Hepatocyte (in vitro differentiated cells): Measurements from ENCODE around the gene GID4.

Source experiments
- CTCF ChIP-seq: fragments of 200-600 bp; sonication (generic); IDR thresholded peaks from 2 replicates; pipeline ENCODE4 v1.5.1; 2016; ENCODE audit warnings: antibody characterized with exemption, mild to moderate bottlenecking; ENCODE audit not compliant: poor library complexity
- EZH2 ChIP-seq: fragments of 200-600 bp; sonication (generic); IDR thresholded peaks from 2 replicates; pipeline ENCODE4 v1.6.1; 2016; ENCODE audit warnings: antibody characterized with exemption, mild to moderate bottlenecking, borderline replicate concordance
- EZH2phosphoT487 ChIP-seq: fragments of 200-600 bp; sonication (generic); IDR thresholded peaks from one replicate; pipeline ENCODE4 v1.6.1; 2018; ENCODE audit warnings: antibody characterized with exemption, mild to moderate bottlenecking, low read depth, moderate library complexity; ENCODE audit not compliant: unreplicated experiment, severe bottlenecking

- TF ChIP-seq EZH2 (no peak), EZH2phosphoT487 (no peak), CTCF (no peak)
Observed at GRCh38 chr17:18074566-18075272, 35.5 kb downstream of the GID4 start.
